PC-9 (cell line): ENCODE measurements around the gene LRRC4C. TPM values are rescaled to one million over a fixed set of nuclear protein-coding genes. Genes with fewer than 3 reads are reported as not detected.
"Not testable (repeated sequence)": the region's sequence is repeated elsewhere in the genome, so short reads cannot be mapped to it uniquely, and the experiment has no call there.

Experiments
- BruUV-seq: library from RNA; stranded (reverse); fragments of 400-500 nt; replicated peaks from 2 replicates; lab custom pipeline; 2021; lab: Mats Ljungman, UMichigan
- CTCF ChIA-PET: fragments of 300-600 bp; sonication (Branson Sonifier 250); formaldehyde crosslinking; loops from one replicate; lab custom pipeline; 2022; ENCODE audit warnings: antibody characterized with exemption; lab: Charles Lee
- POLR2A ChIA-PET: fragments of 300-600 bp; sonication (Branson Sonifier 250); formaldehyde crosslinking; loops from one replicate; lab custom pipeline; 2022; ENCODE audit warnings: antibody characterized with exemption; ENCODE audit not compliant: unreplicated experiment; lab: Charles Lee
- DNase-seq, 2 experiments: peaks; one replicate each; pipeline versions ENCODE4 v3.0.0 to v3.0.0-alpha.2; 2015 to 2022; ENCODE audit warnings: mixed read lengths in 1 of 2
- H2AFZ ChIP-seq: fragments of 200-600 bp; sonication (generic); 2 replicates; pipeline ENCODE4 v1.8.1; 2017; ENCODE audit warnings: antibody characterized with exemption
- H3F3A ChIP-seq: fragments of 200-600 bp; sonication (generic); 2 replicates; pipeline ENCODE4 v1.8.1; 2017; ENCODE audit warnings: antibody characterized with exemption, mild to moderate bottlenecking, low read depth; ENCODE audit not compliant: insufficient read depth
- H3K27ac ChIP-seq: fragments of 200-600 bp; sonication (generic); 2 replicates; pipeline ENCODE4 v1.6.1; 2016; ENCODE audit warnings: mixed run types
- H3K27me3 ChIP-seq: fragments of 200-600 bp; sonication (generic); 2 replicates; pipeline ENCODE4 v1.6.1; 2016; ENCODE audit warnings: low read depth, mixed run types; ENCODE audit not compliant: insufficient read depth
- H3K36me3 ChIP-seq: fragments of 200-600 bp; sonication (generic); 2 replicates; pipeline ENCODE4 v1.6.1; 2016; ENCODE audit warnings: low read depth, mixed run types
- H3K4me1 ChIP-seq: fragments of 200-600 bp; sonication (generic); replicated peaks from 2 replicates; pipeline ENCODE4 v1.6.1; 2016; ENCODE audit warnings: mixed run types; ENCODE audit not compliant: insufficient read depth
- H3K4me2 ChIP-seq: fragments of 200-600 bp; sonication (generic); 2 replicates; pipeline ENCODE4 v1.6.1; 2017; ENCODE audit warnings: mixed run types
- H3K4me3 ChIP-seq: fragments of 200-600 bp; sonication (generic); 2 replicates; pipeline ENCODE4 v1.6.1; 2016; ENCODE audit warnings: mixed run types
- H3K79me2 ChIP-seq: fragments of 200-600 bp; sonication (generic); 2 replicates; pipeline ENCODE4 v1.6.1; 2017; ENCODE audit warnings: low read depth, mixed run types
- H3K9me2 ChIP-seq: fragments of 200-600 bp; sonication (generic); 2 replicates; pipeline ENCODE4 v1.8.1; 2017; ENCODE audit warnings: mild to moderate bottlenecking; ENCODE audit not compliant: insufficient read depth
- H3K9me3 ChIP-seq: fragments of 200-600 bp; sonication (generic); 2 replicates; pipeline ENCODE4 v1.8.1; 2016; ENCODE audit warnings: low read depth; ENCODE audit not compliant: insufficient read depth
- H4K20me1 ChIP-seq: fragments of 200-600 bp; sonication (generic); 2 replicates; pipeline ENCODE4 v1.8.1; 2017; ENCODE audit not compliant: insufficient read depth
- CTCF ChIP-seq: fragments of 200-600 bp; sonication (generic); conservative IDR thresholded peaks from 2 replicates; pipeline ENCODE4 v1.6.1; 2017; ENCODE audit warnings: mixed run types, antibody characterized with exemption, mild to moderate bottlenecking, moderate library complexity
- EZH2 ChIP-seq: fragments of 200-600 bp; sonication (generic); IDR thresholded peaks from 2 replicates; pipeline ENCODE4 v1.8.0; 2017; ENCODE audit warnings: antibody characterized with exemption, low read depth
- intact Hi-C: fragments of 100-400 bp; cut with micrococcal nuclease; formaldehyde crosslinking; loops from one replicate; pipeline ENCODE4 v1.10.0; 2022; ENCODE audit not compliant: unreplicated experiment
- total RNA-seq: library from RNA; stranded (reverse); gene quantifications from 2 replicates; pipeline ENCODE4 v1.2.3, GENCODE V29; 2021

Gene LRRC4C
- total RNA-seq, 1 experiment from 2014 or later: not detected

GRCh38 chr11:40542821-40543220 is 916.6 kb downstream of the LRRC4C start:
- Histone ChIP-seq H3K9me2 (no peaks in the 10 kb centered on the region), H2AFZ (no peak overlapping the region), H3K9me3 (no peaks in the 10 kb centered on the region), H3K79me2 (no peaks in the 10 kb centered on the region), H3K27ac (no peak overlapping the region), H3K36me3 (no peaks in the 10 kb centered on the region), H4K20me1 (no peaks in the 10 kb centered on the region), H3K4me3 (no peak overlapping the region), H3F3A (no peaks in the 10 kb centered on the region), H3K4me1 (no peaks in the 10 kb centered on the region), H3K4me2 (no peak overlapping the region), H3K27me3 (no peaks in the 10 kb centered on the region)
- POLR2A ChIA-PET: no interaction called here
- no TSS peak for BruUV-seq
- TF ChIP-seq EZH2: no peak
- TF ChIP-seq CTCF: no peak
- intact Hi-C loops: no loop called here
- DNase-seq: no peak
- CTCF ChIA-PET: no interaction called here

DNA sequence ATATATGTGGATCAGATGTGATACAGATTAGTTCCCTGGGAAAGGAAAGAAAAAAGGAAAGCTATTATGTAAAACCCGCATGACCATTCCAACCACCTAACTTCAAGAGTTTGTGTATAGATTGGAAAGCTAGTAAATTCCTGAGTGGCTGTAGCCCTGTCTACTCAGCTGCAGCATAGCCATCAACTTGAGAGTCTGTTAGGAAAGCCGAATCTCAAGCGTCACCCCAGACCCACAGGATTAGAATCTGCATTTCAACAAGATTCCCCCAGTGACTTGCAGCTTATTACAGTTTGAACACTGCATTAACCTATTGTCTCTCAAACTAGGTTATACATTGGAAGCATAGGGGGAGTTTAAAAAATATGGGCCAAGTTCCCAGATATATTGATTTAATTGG is 921.7 kb downstream of the LRRC4C start:
- H3K79me2 ChIP-seq: no peaks in the 10 kb centered on the region
- H3K27ac ChIP-seq: no peak overlapping the region
- no peaks in the 10 kb centered on the region for H3F3A ChIP-seq
- no peak overlapping the region for H3K4me3 ChIP-seq
- intact Hi-C loops: no loop called here
- TF ChIP-seq EZH2 (no peak), CTCF (no peak)
- H3K27me3 ChIP-seq: no peaks in the 10 kb centered on the region
- no TSS peak for BruUV-seq
- no peaks in the 10 kb centered on the region for H3K9me3 ChIP-seq
- H3K9me2 ChIP-seq: no peaks in the 10 kb centered on the region
- H3K4me2 ChIP-seq: no peak overlapping the region
- H3K36me3 ChIP-seq: no peaks in the 10 kb centered on the region
- H4K20me1 ChIP-seq: no peaks in the 10 kb centered on the region
- no peaks in the 10 kb centered on the region for H3K4me1 ChIP-seq
- CTCF ChIA-PET: no interaction called here
- H2AFZ ChIP-seq: no peak overlapping the region
- DNase-seq: no peak
- POLR2A ChIA-PET: no interaction called here

GRCh38 chr11:40522080-40522479 is 937.4 kb downstream of the LRRC4C start:
- H2AFZ ChIP-seq, H4K20me1 ChIP-seq, BruUV-seq, H3K9me2 ChIP-seq, CTCF ChIA-PET, H3K36me3 ChIP-seq, H3K4me2 ChIP-seq, H3K27ac ChIP-seq, DNase-seq, H3K9me3 ChIP-seq, intact Hi-C loops, POLR2A ChIA-PET, H3K4me3 ChIP-seq, H3K4me1 ChIP-seq, H3K27me3 ChIP-seq, H3F3A ChIP-seq, H3K79me2 ChIP-seq: not testable (repeated sequence)

DNA sequence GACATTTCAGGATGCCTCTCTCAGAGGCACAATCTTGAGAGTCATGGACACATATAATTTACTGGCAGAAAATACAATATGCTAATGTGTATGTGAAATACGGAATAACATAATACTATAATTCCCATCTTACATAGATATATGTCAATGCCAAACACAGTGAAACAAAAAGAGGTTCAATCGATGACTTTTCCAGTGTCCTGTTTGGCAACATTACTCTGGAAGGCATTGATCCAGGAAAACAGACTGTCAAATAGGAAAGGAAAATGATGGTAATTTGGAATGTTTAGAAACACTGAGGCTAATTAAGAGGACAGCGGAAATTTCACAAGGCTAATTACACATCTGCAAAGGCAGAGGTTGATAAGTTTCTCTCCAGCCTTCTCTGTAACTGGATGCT is 942.3 kb downstream of the LRRC4C start:
- H3K27ac ChIP-seq: no peak overlapping the region
- no peaks in the 10 kb centered on the region for H3K27me3 ChIP-seq
- intact Hi-C loops: no loop called here
- H3K4me2 ChIP-seq: no peak overlapping the region
- H3K36me3 ChIP-seq: no peaks in the 10 kb centered on the region
- no peaks in the 10 kb centered on the region for H3K9me2 ChIP-seq
- H2AFZ ChIP-seq: no peak overlapping the region
- no peak for TF ChIP-seq EZH2
- no peak for TF ChIP-seq CTCF
- no peaks in the 10 kb centered on the region for H3K4me1 ChIP-seq
- no peaks in the 10 kb centered on the region for H4K20me1 ChIP-seq
- H3K79me2 ChIP-seq: no peaks in the 10 kb centered on the region
- DNase-seq: no peak
- ChIA-PET CTCF (no interaction called here), POLR2A (no interaction called here)
- BruUV-seq: no TSS peak
- no peak overlapping the region for H3K4me3 ChIP-seq
- no peaks in the 10 kb centered on the region for H3K9me3 ChIP-seq
- no peaks in the 10 kb centered on the region for H3F3A ChIP-seq
